A673 (cell line): Measurements from ENCODE around the gene DCAF15. TPM values are rescaled to one million over a fixed set of nuclear protein-coding genes. Genes with fewer than 3 reads are reported as not detected.

Experiments used
- BruUV-seq: library from RNA; stranded (reverse); fragments of 400-500 nt; replicated peaks from 2 replicates; lab custom pipeline; 2021; lab: Mats Ljungman, UMichigan
- CTCF ChIA-PET: fragments of 300-600 bp; sonication (Branson Sonifier 250); formaldehyde crosslinking; loops from one replicate; lab custom pipeline; 2022; ENCODE audit warnings: antibody characterized with exemption; lab: Charles Lee
- POLR2A ChIA-PET: fragments of 300-600 bp; sonication (Branson Sonifier 250); formaldehyde crosslinking; loops from one replicate; lab custom pipeline; 2022; ENCODE audit warnings: antibody characterized with exemption; ENCODE audit not compliant: low non-redundant PET; lab: Charles Lee
- DNase-seq: peaks from one replicate; pipeline ENCODE4 v3.0.0-alpha.2; 2015; ENCODE audit warnings: low spot score
- H3K27ac ChIP-seq: fragments of 200-600 bp; sonication (generic); 2 replicates; pipeline ENCODE4 v1.5.1; 2016; ENCODE audit warnings: mixed run types, low read depth, mild to moderate bottlenecking, mixed read lengths, antibody characterized with exemption, low read length; ENCODE audit not compliant: poor library complexity, severe bottlenecking
- H3K27me3 ChIP-seq: fragments of 200-600 bp; sonication (generic); replicated peaks from 2 replicates; pipeline ENCODE4 v1.6.1; 2017; ENCODE audit warnings: mixed run types, low read depth, mild to moderate bottlenecking, mixed read lengths, antibody characterized with exemption, low read length; ENCODE audit not compliant: insufficient read depth, poor library complexity
- H3K36me3 ChIP-seq: fragments of 200-600 bp; sonication (generic); 2 replicates; pipeline ENCODE4 v1.6.1; 2016; ENCODE audit warnings: mixed run types, mild to moderate bottlenecking, mixed read lengths, antibody characterized with exemption, low read length; ENCODE audit not compliant: insufficient read depth, poor library complexity, severe bottlenecking
- H3K4me1 ChIP-seq: fragments of 200-600 bp; sonication (generic); 2 replicates; pipeline ENCODE4 v1.6.1; 2017; ENCODE audit warnings: mixed run types, mild to moderate bottlenecking, mixed read lengths, antibody characterized with exemption, low read length; ENCODE audit not compliant: insufficient read depth, poor library complexity, severe bottlenecking
- H3K4me3 ChIP-seq: fragments of 200-600 bp; sonication (generic); 2 replicates; pipeline ENCODE4 v1.5.1; 2016; ENCODE audit warnings: low read depth, mixed run types, mild to moderate bottlenecking, mixed read lengths, low read length; ENCODE audit not compliant: poor library complexity, severe bottlenecking
- H3K9me3 ChIP-seq: fragments of 200-600 bp; sonication (generic); 2 replicates; pipeline ENCODE4 v1.6.1; 2016; ENCODE audit warnings: mixed run types, low read depth, mild to moderate bottlenecking, mixed read lengths, antibody characterized with exemption, low read length; ENCODE audit not compliant: poor library complexity, severe bottlenecking
- EZH2 ChIP-seq: fragments of 200-600 bp; sonication (generic); IDR thresholded peaks from 2 replicates; pipeline ENCODE4 v1.6.1; 2017; ENCODE audit warnings: borderline replicate concordance, low read depth, mild to moderate bottlenecking, mixed read lengths, antibody characterized with exemption, low read length; ENCODE audit not compliant: poor library complexity, severe bottlenecking
- intact Hi-C: fragments of 100-400 bp; cut with micrococcal nuclease; formaldehyde crosslinking; loops from one replicate; pipeline ENCODE4 v1.10.0; 2022; ENCODE audit not compliant: unreplicated experiment
- total RNA-seq: library from RNA; stranded (reverse); gene quantifications from 2 replicates; pipeline ENCODE4 v1.2.3, GENCODE V29; 2021
- TF ChIP-seq, protein P1 (sequence below): fragments of 300-800, 200-600 bp; sonication (generic); conservative IDR thresholded peaks from 2 replicates; pipeline ENCODE4 v1.5.1; 2017; ENCODE audit warnings: low read depth, mild to moderate bottlenecking, antibody characterized with exemption, low read length, moderate library complexity, mixed read lengths

DCAF15 gene
- total RNA-seq, 1 experiment from 2014 or later: 65.4 TPM

- Histone ChIP-seq H3K4me3 (no peak overlapping the region), H3K9me3 (no peaks in the 10 kb centered on the region), H3K27ac (no peak overlapping the region), H3K27me3 (no peaks in the 10 kb centered on the region), H3K36me3 (peaks cover 40% of the 10 kb centered on the region), H3K4me1 (peaks cover 14% of the 10 kb centered on the region)
- BruUV-seq: no TSS peak
- ChIA-PET POLR2A (no interaction called here), CTCF (no interaction called here)
- DNase-seq: no peak
- intact Hi-C loops: no loop called here
- TF ChIP-seq EZH2: no peak
These were observed 3.5 kb downstream of the DCAF15 start for GRCh38 chr19:13955662-13956364.

- intact Hi-C loops: no loop called here
- peaks cover 44% of the 10 kb centered on the region for H3K36me3 ChIP-seq
- no peaks in the 10 kb centered on the region for H3K27me3 ChIP-seq
- POLR2A ChIA-PET: no interaction called here
- DNase-seq: no peak
- no peak overlapping the region for H3K4me3 ChIP-seq
- H3K4me1 ChIP-seq: peaks cover 14% of the 10 kb centered on the region
- H3K9me3 ChIP-seq: no peaks in the 10 kb centered on the region
- no peak for TF ChIP-seq EZH2
- TF ChIP-seq, protein P1, sequence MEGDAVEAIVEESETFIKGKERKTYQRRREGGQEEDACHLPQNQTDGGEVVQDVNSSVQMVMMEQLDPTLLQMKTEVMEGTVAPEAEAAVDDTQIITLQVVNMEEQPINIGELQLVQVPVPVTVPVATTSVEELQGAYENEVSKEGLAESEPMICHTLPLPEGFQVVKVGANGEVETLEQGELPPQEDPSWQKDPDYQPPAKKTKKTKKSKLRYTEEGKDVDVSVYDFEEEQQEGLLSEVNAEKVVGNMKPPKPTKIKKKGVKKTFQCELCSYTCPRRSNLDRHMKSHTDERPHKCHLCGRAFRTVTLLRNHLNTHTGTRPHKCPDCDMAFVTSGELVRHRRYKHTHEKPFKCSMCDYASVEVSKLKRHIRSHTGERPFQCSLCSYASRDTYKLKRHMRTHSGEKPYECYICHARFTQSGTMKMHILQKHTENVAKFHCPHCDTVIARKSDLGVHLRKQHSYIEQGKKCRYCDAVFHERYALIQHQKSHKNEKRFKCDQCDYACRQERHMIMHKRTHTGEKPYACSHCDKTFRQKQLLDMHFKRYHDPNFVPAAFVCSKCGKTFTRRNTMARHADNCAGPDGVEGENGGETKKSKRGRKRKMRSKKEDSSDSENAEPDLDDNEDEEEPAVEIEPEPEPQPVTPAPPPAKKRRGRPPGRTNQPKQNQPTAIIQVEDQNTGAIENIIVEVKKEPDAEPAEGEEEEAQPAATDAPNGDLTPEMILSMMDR: no peak
- no TSS peak for BruUV-seq
- CTCF ChIA-PET: no interaction called here
- H3K27ac ChIP-seq: no peak overlapping the region
These were observed 4.0 kb downstream of the DCAF15 start for GRCh38 chr19:13956365-13956744.

GRCh38 chr19:13957051-13957450 lies 4.7 kb downstream of the DCAF15 start:
- Histone ChIP-seq H3K36me3 (peaks cover 50% of the 10 kb centered on the region), H3K27ac (no peak overlapping the region), H3K4me3 (no peak overlapping the region), H3K4me1 (peaks cover 9% of the 10 kb centered on the region), H3K27me3 (no peaks in the 10 kb centered on the region), H3K9me3 (no peaks in the 10 kb centered on the region)
- no peak for TF ChIP-seq EZH2
- CTCF ChIA-PET: no interaction called here
- no TSS peak for BruUV-seq
- intact Hi-C loops: no loop called here
- POLR2A ChIA-PET: no interaction called here
- no peak for DNase-seq

- TF ChIP-seq EZH2: no peak
- TF ChIP-seq, protein P1: no peak
- H3K4me1 ChIP-seq: peaks cover 9% of the 10 kb centered on the region
- no peak overlapping the region for H3K4me3 ChIP-seq
- BruUV-seq: no TSS peak
- no peaks in the 10 kb centered on the region for H3K27me3 ChIP-seq
- ChIA-PET CTCF (no interaction called here), POLR2A (no interaction called here)
- no peaks in the 10 kb centered on the region for H3K9me3 ChIP-seq
- DNase-seq: no peak
- no peak overlapping the region for H3K27ac ChIP-seq
- intact Hi-C loops: no loop called here
- peaks cover 53% of the 10 kb centered on the region for H3K36me3 ChIP-seq
These were observed 5.7 kb downstream of the DCAF15 start for GRCh38 chr19:13958043-13958442.
